GM18511 (cell line): Measurements from ENCODE around the gene TBC1D22B.
A peak's percentile ranks its signal among the peaks of the same experiment; 100 is the strongest.
"Not testable (repeated sequence)": the region's sequence is repeated elsewhere in the genome, so short reads cannot be mapped to it uniquely, and the experiment has no call there.

Experiments used
- ATAC-seq: cut with Tn5 transposase; IDR thresholded peaks from one replicate; pipeline ENCODE4 v1.9.1; 2021; ENCODE audit warnings: mild to moderate bottlenecking, moderate library complexity; ENCODE audit not compliant: unreplicated experiment

The TBC1D22B gene

GRCh38 chr6:37262446-37263026 is 5.0 kb downstream of the TBC1D22B start:
- no peak for ATAC-seq

GRCh38 chr6:37265001-37265400 is 7.4 kb downstream of the TBC1D22B start:
- ATAC-seq = no peak

GRCh38 chr6:37265860-37266259 is 8.3 kb downstream of the TBC1D22B start:
- no peak for ATAC-seq

GRCh38 chr6:37269105-37269504 is 11.5 kb downstream of the TBC1D22B start:
- no peak for ATAC-seq

GRCh38 chr6:37272834-37273566 is 15.4 kb downstream of the TBC1D22B start:
- ATAC-seq = no peak

- ATAC-seq = no peak
Measured at GRCh38 chr6:37273690-37274089, 16.1 kb downstream of the TBC1D22B start.

GRCh38 chr6:37275350-37275749 is 17.8 kb downstream of the TBC1D22B start:
- no peak for ATAC-seq

GRCh38 chr6:37277001-37277409 is 19.4 kb downstream of the TBC1D22B start:
- ATAC-seq = no peak

GRCh38 chr6:37279366-37280134 is 22.0 kb downstream of the TBC1D22B start:
- ATAC-seq = no peak

GRCh38 chr6:37280162-37280887 is 22.8 kb downstream of the TBC1D22B start:
- ATAC-seq = no peak

GRCh38 chr6:37282371-37282770 is 24.8 kb downstream of the TBC1D22B start:
- ATAC-seq = no peak

- ATAC-seq = no peak
Measured at GRCh38 chr6:37283268-37283667, 25.7 kb downstream of the TBC1D22B start.

GRCh38 chr6:37283671-37284151 is 26.1 kb downstream of the TBC1D22B start:
- ATAC-seq = no peak

GRCh38 chr6:37284781-37285180 is 27.2 kb downstream of the TBC1D22B start:
- no peak for ATAC-seq

GRCh38 chr6:37285861-37286311 is 28.3 kb downstream of the TBC1D22B start:
- no peak for ATAC-seq

- peak; percentile 71 for ATAC-seq
Measured at GRCh38 chr6:37287519-37288157, 30.1 kb downstream of the TBC1D22B start.

GRCh38 chr6:37288247-37288646 is 30.7 kb downstream of the TBC1D22B start:
- ATAC-seq = no peak

- no peak for ATAC-seq
Measured at GRCh38 chr6:37289931-37290330, 32.4 kb downstream of the TBC1D22B start.

GRCh38 chr6:37293426-37293825 is 35.9 kb downstream of the TBC1D22B start:
- no peak for ATAC-seq

GRCh38 chr6:37297637-37298036 is 40.1 kb downstream of the TBC1D22B start:
- ATAC-seq = not testable (repeated sequence)
